ENCODE results near the gene TMEFF1. TPM values are rescaled to one million over a fixed set of nuclear protein-coding genes. Genes with fewer than 3 reads are reported as not detected.

The TMEFF1 gene
- total RNA-seq, 1 donor from 2014 or later = 0.80 TPM

DNA sequence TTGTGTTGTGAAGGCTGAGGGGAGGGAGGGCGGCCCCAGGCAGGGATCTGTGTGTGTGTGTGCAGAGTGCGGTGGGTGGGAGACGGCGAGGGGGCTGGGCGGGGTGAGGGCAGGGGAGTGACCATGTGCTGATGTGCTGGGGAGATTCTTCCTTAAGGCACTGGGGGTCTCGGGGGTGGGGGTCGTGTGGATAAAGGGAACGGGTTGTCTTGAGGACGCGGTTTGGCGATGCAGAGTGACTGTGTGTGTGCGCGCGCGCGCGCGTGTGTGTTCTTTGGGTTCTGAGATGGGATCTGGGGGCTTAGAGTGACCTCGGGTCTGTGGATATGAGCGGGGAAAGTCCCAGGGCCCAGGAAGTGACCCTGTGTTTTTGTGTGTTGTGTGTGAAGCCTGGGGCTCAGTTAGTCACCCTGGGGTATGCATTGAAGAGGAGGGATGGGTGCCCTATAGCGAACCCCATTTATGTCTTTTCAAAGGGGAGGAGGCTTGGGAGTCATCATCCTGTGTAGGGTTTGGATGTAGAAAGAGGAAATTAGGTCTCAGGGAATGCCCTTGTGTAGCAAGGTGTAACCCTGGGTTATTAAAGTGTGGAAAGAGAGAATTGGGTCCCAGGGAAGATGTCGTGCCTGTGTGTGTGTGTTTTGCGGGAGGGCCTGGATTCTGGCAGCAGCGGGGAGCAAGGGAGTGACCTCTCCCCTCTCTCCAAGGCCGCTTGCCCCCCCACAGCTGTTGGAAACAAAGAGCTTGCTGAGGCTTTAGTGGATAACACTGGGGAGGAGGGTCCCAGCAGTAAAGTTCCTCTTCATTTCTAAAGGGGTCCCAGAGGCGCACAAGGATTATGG lies 1.4 kb downstream of the TMEFF1 start:
- no peaks in the 10 kb centered on the region for H3K9me3 ChIP-seq
- no peak for DNase-seq
- ATAC-seq = no peak
- H3K4me3 ChIP-seq = peak overlapping the region; percentile 60
- peaks cover 16% of the 10 kb centered on the region for H3K27me3 ChIP-seq (ENCODE audit: low read depth)
- no peak for TF ChIP-seq CTCF (IDR thresholded peaks at IDR 0.05)
- peaks cover 10% of the 10 kb centered on the region for H3K4me1 ChIP-seq
- H3K36me3 ChIP-seq = no peaks in the 10 kb centered on the region
- H3K27ac ChIP-seq = no peak overlapping the region
- intact Hi-C loops (cut with DNase I) = no loop called here

DNA sequence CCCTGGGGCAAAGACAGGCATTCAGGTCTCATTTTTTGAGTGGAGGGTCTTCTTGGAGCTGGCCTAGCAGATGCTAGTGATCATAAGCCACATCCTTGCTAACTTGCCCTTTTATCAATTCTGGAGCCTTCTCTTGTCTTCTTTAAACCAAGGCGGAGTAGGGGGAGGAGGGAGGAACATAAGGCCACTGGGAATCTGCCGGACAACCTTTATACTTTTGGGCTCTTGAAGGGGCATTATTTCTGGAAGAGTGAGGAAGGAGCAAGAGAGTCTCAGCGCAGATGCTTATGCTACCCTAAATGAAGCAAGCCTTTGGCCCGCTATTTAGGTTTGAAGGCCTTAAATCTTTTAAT lies 2.0 kb downstream of the TMEFF1 start:
- TF ChIP-seq CTCF (IDR thresholded peaks at IDR 0.05) = no peak
- intact Hi-C loops (cut with DNase I) = no loop called here
- no peak overlapping the region for H3K4me3 ChIP-seq
- H3K27me3 ChIP-seq (ENCODE audit: low read depth) = peaks cover 16% of the 10 kb centered on the region
- H3K9me3 ChIP-seq = no peaks in the 10 kb centered on the region
- no peak for ATAC-seq
- no peak for DNase-seq
- no peaks in the 10 kb centered on the region for H3K36me3 ChIP-seq
- H3K4me1 ChIP-seq = peaks cover 10% of the 10 kb centered on the region
- H3K27ac ChIP-seq = no peak overlapping the region

GRCh38 chr9:100477241-100477640 lies 4.3 kb downstream of the TMEFF1 start:
- Histone ChIP-seq H3K36me3 (no peaks in the 10 kb centered on the region), H3K4me1 (peaks cover 10% of the 10 kb centered on the region), H3K4me3 (no peak overlapping the region), H3K27me3 (ENCODE audit: low read depth) (peaks cover 16% of the 10 kb centered on the region), H3K27ac (no peak overlapping the region), H3K9me3 (no peaks in the 10 kb centered on the region)
- intact Hi-C loops (cut with DNase I) = no loop called here
- DNase-seq = no peak
- ATAC-seq = no peak
- TF ChIP-seq CTCF (IDR thresholded peaks at IDR 0.05) = no peak

- H3K36me3 ChIP-seq = no peaks in the 10 kb centered on the region
- ATAC-seq (no peak), DNase-seq (no peak)
- H3K4me3 ChIP-seq = no peak overlapping the region
- H3K27me3 ChIP-seq (ENCODE audit: low read depth) = peaks cover 13% of the 10 kb centered on the region
- TF ChIP-seq CTCF (IDR thresholded peaks at IDR 0.05) = no peak
- peaks cover 5% of the 10 kb centered on the region for H3K4me1 ChIP-seq
- no peak overlapping the region for H3K27ac ChIP-seq
- intact Hi-C loops (cut with DNase I) = no loop called here
- H3K9me3 ChIP-seq = no peaks in the 10 kb centered on the region
Measured at GRCh38 chr9:100478192-100478591, 5.2 kb downstream of the TMEFF1 start.

DNA sequence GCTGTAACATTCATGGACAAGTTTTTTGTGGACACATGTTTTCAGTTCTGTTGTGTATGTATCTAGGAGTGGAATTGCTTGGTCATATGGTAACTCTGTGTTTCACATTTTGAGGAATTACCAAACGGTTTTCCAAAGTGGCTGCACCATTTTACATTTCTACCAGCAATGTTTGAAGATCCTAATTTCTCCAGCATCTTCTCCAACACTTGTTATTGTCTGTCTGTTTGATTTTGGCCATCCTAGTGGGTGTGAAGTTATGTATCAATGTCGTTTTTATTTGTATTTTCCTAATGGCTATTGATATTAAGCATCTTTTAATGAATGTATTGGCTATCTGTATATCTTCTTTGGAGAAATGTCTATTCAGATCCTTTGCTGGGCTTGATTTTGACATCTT lies 6.9 kb downstream of the TMEFF1 start:
- DNase-seq (no peak), ATAC-seq (no peak)
- Histone ChIP-seq H3K27ac (no peak overlapping the region), H3K4me1 (no peaks in the 10 kb centered on the region), H3K4me3 (no peak overlapping the region), H3K36me3 (no peaks in the 10 kb centered on the region), H3K9me3 (no peaks in the 10 kb centered on the region), H3K27me3 (ENCODE audit: low read depth) (peaks cover under 1% of the 10 kb centered on the region)
- TF ChIP-seq CTCF (IDR thresholded peaks at IDR 0.05) = no peak
- intact Hi-C loops (cut with DNase I) = no loop called here
